K562 (cell line): Measurements from ENCODE around the gene ZNF582. TPM values are rescaled to one million over a fixed set of nuclear protein-coding genes. Genes with fewer than 3 reads are reported as not detected.

Experiments used
- ARID2 ChIP-seq: fragments of 450-650 bp; IDR thresholded peaks from 2 replicates; pipeline ENCODE4 v1.6.1; 2017; ENCODE audit warnings: antibody characterized with exemption, mild to moderate bottlenecking
- FIP1L1 ChIP-seq: fragments of 200-400 bp; formaldehyde crosslinking; IDR thresholded peaks from 2 replicates; pipeline ENCODE4 v1.6.1; 2018; ENCODE audit warnings: mild to moderate bottlenecking, low read depth, low read length; ENCODE audit not compliant: poor library complexity, severe bottlenecking
- GABPB1 ChIP-seq: sonication (generic); formaldehyde crosslinking; IDR thresholded peaks from 2 replicates; pipeline ENCODE4 v1.8.0; 2022; ENCODE audit warnings: mild to moderate bottlenecking, missing genetic modification reagents
- HLTF ChIP-seq: fragments of 450-650 bp; IDR thresholded peaks from 2 replicates; pipeline ENCODE4 v1.6.1; 2016
- HMG20B ChIP-seq: fragments of 250-450 bp; sonication (Bioruptor Pico); IDR thresholded peaks from 2 replicates; pipeline ENCODE4 v1.5.0; 2021; ENCODE audit warnings: mild to moderate bottlenecking
- HNRNPUL1 ChIP-seq: fragments of 200-400 bp; formaldehyde crosslinking; IDR thresholded peaks from 2 replicates; pipeline ENCODE4 v1.6.1; 2017; ENCODE audit warnings: low read length
- KLF13 ChIP-seq: fragments of 450-650 bp; IDR thresholded peaks from 2 replicates; pipeline ENCODE4 v1.6.1; 2016; ENCODE audit warnings: missing genetic modification characterization, low read depth, mild to moderate bottlenecking, missing compliant biosample characterization, moderate library complexity, borderline replicate concordance
- MTA1 ChIP-seq: fragments of 450-650 bp; IDR thresholded peaks from 2 replicates; pipeline ENCODE4 v1.6.1; 2017; ENCODE audit warnings: borderline replicate concordance
- NBN ChIP-seq: fragments of 450-650 bp; IDR thresholded peaks from 2 replicates; pipeline ENCODE4 v1.6.1; 2016; ENCODE audit warnings: low read depth, mild to moderate bottlenecking
- RBBP5 ChIP-seq: fragments of 200-600 bp; sonication (generic); IDR thresholded peaks from 2 replicates; pipeline ENCODE4 v1.6.1; 2012; ENCODE audit warnings: borderline replicate concordance, mild to moderate bottlenecking, low read length, control low read depth, inconsistent platforms; ENCODE audit not compliant: insufficient read depth, poor library complexity, severe bottlenecking
- RFX1 ChIP-seq: fragments of 450-650 bp; IDR thresholded peaks from 2 replicates; pipeline ENCODE4 v1.6.1; 2016; ENCODE audit warnings: mild to moderate bottlenecking, moderate library complexity
- YY1 ChIP-seq, 3 experiments: IDR thresholded peaks; 2 replicates each; pipeline ENCODE4 v1.6.1; 2011; ENCODE audit warnings: low read length in 2 of 3, mild to moderate bottlenecking in 2 of 3, moderate library complexity in 2 of 3, borderline replicate concordance in 1 of 3, control low read depth in 1 of 3, low read depth in 1 of 3; ENCODE audit not compliant: insufficient read depth in 3 of 3, insufficient replicate concordance in 2 of 3, control insufficient read depth in 1 of 3, insufficient read length in 1 of 3; ENCODE audit errors: extremely low read depth in 1 of 3
- ZNF134 ChIP-seq: fragments of 250-450 bp; sonication (Bioruptor Pico); conservative IDR thresholded peaks from 2 replicates; pipeline ENCODE4 v1.4.0; 2020
- ZNF175 ChIP-seq: fragments of 200-800 bp; sonication (Bioruptor generic); IDR thresholded peaks from 2 replicates; pipeline ENCODE4 v1.6.1; 2016; ENCODE audit warnings: low read depth, mild to moderate bottlenecking, missing genetic modification characterization, missing compliant biosample characterization
- ZNF253 ChIP-seq: fragments of 250-450 bp; sonication (Bioruptor Pico); conservative IDR thresholded peaks from 2 replicates; pipeline ENCODE4 v1.6.1; 2021; ENCODE audit warnings: mild to moderate bottlenecking
- ZNF274 ChIP-seq: IDR thresholded peaks from 2 replicates; pipeline ENCODE4 v1.6.1; 2011; ENCODE audit warnings: low read depth, mild to moderate bottlenecking, low read length, moderate library complexity, borderline replicate concordance
- polyA plus RNA-seq, 8 experiments: library from polyadenylated mRNA; depleted of rRNA in 4 of 8; stranded (reverse) in 5 of 8; unstranded in 3 of 8; fragments of >200 nt; fragmentation: Nextera tagmentation in 2 of 8; fragmentation: Illumina TruSeq in 1 of 8; extraction: Ambion mirVana in 2 of 8; extraction: Trizol in 1 of 8; gene quantifications; 2 replicates each; pipeline versions ENCODE4 v1.2.1 to v1.2.3, GENCODE V29; 2011 to 2014; ENCODE audit warnings: inconsistent platforms in 1 of 8, missing spikeins in 1 of 8
- total RNA-seq, 7 experiments: library from RNA; depleted of rRNA in 6 of 7; stranded (reverse); fragments of >200 nt in 6 of 7; fragmentation: Illumina TruSeq in 2 of 7; extraction: Trizol in 2 of 7; gene quantifications; 2 replicates each; pipeline versions ENCODE4 v1.2.1 to v1.2.3, GENCODE V29; 2011 to 2021; ENCODE audit warnings: low replicate concordance in 1 of 7
- TF ChIP-seq, protein P1 (sequence below): sonication (generic); formaldehyde crosslinking; IDR thresholded peaks from 2 replicates; pipeline ENCODE4 v1.5.0; 2020; ENCODE audit warnings: missing genetic modification reagents
- TF ChIP-seq, protein P2 (sequence below): fragments of 450-650 bp; formaldehyde crosslinking; IDR thresholded peaks from 2 replicates; pipeline ENCODE4 v1.4.0; 2022; ENCODE audit warnings: missing genetic modification characterization
- TF ChIP-seq, protein P3 (sequence below), 2 experiments: fragments of 200-800 bp in 1 of 2; sonication (Bioruptor generic) in 1 of 2; sonication (generic) in 1 of 2; formaldehyde crosslinking in 1 of 2; IDR thresholded peaks in 1 of 2; conservative IDR thresholded peaks in 1 of 2; 2 replicates each; pipeline versions ENCODE4 v1.5.0 to v1.6.1; 2016 to 2020; ENCODE audit warnings: missing compliant biosample characterization in 1 of 2, missing genetic modification characterization in 1 of 2, missing genetic modification reagents in 1 of 2
- TF ChIP-seq, protein P4 (sequence below): sonication (generic); formaldehyde crosslinking; IDR thresholded peaks from 2 replicates; pipeline ENCODE4 v1.8.1; 2022; ENCODE audit warnings: missing genetic modification reagents

The ZNF582 gene
- total and polyA plus RNA-seq, 9 of the 15 experiments (the other 6 are each of a cell fraction or from before 2014, with no cell fraction given), result 0.72 to 3.3 (median 1.6) TPM

DNA sequence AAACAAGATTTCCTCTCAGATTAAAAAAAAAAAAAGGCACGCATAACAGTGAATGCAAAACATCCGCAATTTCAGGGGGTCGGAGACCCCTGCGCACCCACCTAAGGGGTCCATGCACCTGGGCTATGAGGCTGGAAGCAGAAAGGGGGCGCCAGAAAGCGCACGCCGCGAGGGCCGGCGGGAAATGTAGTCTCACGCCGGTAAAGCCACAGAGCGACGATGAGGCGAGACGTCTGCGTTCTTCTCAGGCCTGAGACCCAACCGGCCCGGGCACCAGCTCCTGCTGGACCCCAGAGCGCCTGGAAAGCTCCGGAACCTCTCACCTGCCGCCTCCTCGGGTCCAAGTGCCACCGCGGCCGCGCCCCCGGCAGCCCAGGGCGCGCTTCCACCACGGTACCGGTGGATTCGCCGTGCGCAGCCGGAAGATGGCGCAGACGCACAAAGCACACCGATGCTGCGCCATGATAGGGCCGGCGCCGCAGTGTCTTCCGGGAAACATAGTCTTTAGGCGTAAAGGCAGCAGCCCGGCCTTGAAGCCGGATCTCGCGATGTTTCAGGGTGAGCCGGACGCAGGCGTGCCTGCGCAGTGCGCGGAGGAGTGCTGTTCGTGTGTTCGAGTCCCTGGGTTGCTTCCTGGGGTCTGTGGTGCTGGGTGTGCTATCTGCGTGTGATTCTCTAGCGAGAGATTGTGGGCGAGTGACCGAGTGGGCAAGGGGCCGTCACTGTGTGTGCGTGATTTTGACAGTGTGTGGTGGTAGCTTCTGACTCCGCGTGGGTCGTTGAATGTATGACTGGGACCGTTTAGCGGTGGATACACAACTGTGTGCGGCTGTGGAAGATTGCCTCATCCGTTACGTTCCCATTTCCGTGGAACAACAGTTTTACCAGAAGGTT, at the start of gene ZNF582 (continued):
- TF ChIP-seq ARID2 (no peak), FIP1L1 (no peak), MTA1 (peak; percentile 64; the same call in 1 of the 2 replicates), RFX1 (no peak), KLF13 (peak; percentile 65), HNRNPUL1 (no peak), HLTF (no peak), NBN (no peak), ZNF253 (CRISPR knock-in tag) (no peak), GABPB1 (CRISPR knock-in tag) (peak; percentile 85), RBBP5 (peak; percentile 72), ZNF274 (no peak), YY1 (IDR thresholded peaks at IDR 0.05; ENCODE audit: borderline replicate concordance in 1 of 3, control insufficient read depth in 1 of 3, extremely low read depth in 1 of 3, insufficient read depth in 3 of 3, insufficient read length in 1 of 3, insufficient replicate concordance in 2 of 3, low read depth in 1 of 3, low read length in 2 of 3) (peak; percentile 59 to 87 (median 75)), ZNF134 (0 out of 2 replicates have a peak, but pooled peaks have one; percentile 5), HMG20B (CRISPR knock-in tag) (no peak), ZNF175 (CRISPR knock-in tag) (0 out of 2 replicates have a peak, but pooled peaks have one; percentile 72)
- TF ChIP-seq, protein P1, sequence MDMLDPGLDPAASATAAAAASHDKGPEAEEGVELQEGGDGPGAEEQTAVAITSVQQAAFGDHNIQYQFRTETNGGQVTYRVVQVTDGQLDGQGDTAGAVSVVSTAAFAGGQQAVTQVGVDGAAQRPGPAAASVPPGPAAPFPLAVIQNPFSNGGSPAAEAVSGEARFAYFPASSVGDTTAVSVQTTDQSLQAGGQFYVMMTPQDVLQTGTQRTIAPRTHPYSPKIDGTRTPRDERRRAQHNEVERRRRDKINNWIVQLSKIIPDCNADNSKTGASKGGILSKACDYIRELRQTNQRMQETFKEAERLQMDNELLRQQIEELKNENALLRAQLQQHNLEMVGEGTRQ, result no peak
- TF ChIP-seq, protein P2, sequence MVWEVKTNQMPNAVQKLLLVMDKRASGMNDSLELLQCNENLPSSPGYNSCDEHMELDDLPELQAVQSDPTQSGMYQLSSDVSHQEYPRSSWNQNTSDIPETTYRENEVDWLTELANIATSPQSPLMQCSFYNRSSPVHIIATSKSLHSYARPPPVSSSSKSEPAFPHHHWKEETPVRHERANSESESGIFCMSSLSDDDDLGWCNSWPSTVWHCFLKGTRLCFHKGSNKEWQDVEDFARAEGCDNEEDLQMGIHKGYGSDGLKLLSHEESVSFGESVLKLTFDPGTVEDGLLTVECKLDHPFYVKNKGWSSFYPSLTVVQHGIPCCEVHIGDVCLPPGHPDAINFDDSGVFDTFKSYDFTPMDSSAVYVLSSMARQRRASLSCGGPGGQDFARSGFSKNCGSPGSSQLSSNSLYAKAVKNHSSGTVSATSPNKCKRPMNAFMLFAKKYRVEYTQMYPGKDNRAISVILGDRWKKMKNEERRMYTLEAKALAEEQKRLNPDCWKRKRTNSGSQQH, result no peak
- TF ChIP-seq, protein P3, sequence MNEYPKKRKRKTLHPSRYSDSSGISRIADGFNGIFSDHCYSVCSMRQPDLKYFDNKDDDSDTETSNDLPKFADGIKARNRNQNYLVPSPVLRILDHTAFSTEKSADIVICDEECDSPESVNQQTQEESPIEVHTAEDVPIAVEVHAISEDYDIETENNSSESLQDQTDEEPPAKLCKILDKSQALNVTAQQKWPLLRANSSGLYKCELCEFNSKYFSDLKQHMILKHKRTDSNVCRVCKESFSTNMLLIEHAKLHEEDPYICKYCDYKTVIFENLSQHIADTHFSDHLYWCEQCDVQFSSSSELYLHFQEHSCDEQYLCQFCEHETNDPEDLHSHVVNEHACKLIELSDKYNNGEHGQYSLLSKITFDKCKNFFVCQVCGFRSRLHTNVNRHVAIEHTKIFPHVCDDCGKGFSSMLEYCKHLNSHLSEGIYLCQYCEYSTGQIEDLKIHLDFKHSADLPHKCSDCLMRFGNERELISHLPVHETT (CRISPR knock-in tag; conservative IDR thresholded peaks at IDR 0.05 in 1 of 2, IDR thresholded peaks at IDR 0.05 in 1 of 2), result no peak
- TF ChIP-seq, protein P4, sequence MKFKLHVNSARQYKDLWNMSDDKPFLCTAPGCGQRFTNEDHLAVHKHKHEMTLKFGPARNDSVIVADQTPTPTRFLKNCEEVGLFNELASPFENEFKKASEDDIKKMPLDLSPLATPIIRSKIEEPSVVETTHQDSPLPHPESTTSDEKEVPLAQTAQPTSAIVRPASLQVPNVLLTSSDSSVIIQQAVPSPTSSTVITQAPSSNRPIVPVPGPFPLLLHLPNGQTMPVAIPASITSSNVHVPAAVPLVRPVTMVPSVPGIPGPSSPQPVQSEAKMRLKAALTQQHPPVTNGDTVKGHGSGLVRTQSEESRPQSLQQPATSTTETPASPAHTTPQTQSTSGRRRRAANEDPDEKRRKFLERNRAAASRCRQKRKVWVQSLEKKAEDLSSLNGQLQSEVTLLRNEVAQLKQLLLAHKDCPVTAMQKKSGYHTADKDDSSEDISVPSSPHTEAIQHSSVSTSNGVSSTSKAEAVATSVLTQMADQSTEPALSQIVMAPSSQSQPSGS (CRISPR knock-in tag), result no peak
